Measurements from ENCODE around the gene F5.
"Not testable (repeated sequence)": the region's sequence is repeated elsewhere in the genome, so short reads cannot be mapped to it uniquely, and the experiment has no call there.

Gene F5

GRCh38 chr1:169503601-169504000 lies 82.7 kb downstream of the F5 start:
- not testable (repeated sequence) for DNase-seq

DNA sequence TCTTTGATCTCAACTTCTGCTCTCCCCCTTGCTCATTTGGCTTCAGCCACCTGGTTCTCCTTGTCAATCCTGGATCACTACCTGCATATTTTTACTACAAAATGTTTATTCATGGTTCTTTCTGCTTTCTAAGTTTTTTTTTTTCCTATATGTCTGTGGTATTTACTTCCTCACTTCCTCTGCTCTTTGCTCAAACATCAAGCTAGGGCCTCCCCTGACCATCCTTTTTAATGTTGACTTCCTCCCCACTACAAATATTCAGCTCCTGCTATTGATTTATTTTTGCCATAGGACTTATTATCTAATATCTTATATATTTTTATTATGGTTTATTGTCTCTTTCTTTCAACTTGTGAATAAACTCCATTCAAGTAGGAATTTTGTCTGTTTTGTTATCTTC lies 86.5 kb downstream of the F5 start:
- no peak for DNase-seq

- no peak for DNase-seq
These were observed 89.0 kb downstream of the F5 start for GRCh38 chr1:169497317-169497716.

DNA sequence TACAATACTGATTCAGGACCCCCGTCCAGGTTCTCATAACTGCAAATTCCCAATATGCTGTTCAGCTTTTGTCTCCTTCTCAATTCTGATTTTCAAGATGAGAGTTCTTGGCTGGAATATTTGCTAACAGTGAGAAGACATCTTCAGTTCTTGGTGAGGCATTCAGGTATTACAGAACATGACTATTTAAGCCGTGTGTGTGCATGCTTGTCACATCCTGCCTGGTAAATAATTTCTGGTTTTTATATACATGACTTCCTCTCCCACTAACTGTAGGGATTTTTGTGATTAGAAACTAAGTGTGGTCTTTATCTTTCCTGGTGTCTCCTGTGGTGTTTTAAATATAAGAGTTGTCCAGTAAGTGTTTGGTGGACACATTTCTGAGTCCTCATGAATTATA lies 90.4 kb downstream of the F5 start:
- no peak for DNase-seq

- no peak for DNase-seq
These were observed 91.1 kb downstream of the F5 start for GRCh38 chr1:169495046-169495775.

GRCh38 chr1:169494343-169494742 lies 91.9 kb downstream of the F5 start:
- no peak for DNase-seq

DNA sequence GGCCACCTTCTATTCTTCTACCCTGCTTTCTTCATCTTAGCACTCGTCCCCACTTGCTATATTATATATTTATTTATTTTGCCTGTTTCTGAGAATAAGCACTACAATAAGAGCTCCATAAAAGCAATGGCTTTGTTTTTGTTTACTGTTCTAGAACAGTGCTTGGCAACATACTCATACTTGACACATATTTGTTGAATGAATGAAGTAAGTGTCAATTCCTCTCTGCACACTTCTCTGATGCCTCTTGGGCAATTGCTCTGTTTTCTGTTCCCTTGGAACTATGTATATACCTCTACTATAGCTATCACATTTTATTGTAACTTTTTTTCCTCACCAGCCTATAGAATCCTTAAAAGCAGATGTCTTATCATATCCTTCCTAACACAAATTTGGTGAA lies 93.0 kb downstream of the F5 start:
- DNase-seq, result no peak

- no peak for DNase-seq
These were observed 94.4 kb downstream of the F5 start for GRCh38 chr1:169491845-169492281.

- DNase-seq, result no peak
These were observed 98.1 kb downstream of the F5 start for GRCh38 chr1:169488157-169488556.

GRCh38 chr1:169487561-169487960 lies 98.7 kb downstream of the F5 start:
- no peak for DNase-seq

DNA sequence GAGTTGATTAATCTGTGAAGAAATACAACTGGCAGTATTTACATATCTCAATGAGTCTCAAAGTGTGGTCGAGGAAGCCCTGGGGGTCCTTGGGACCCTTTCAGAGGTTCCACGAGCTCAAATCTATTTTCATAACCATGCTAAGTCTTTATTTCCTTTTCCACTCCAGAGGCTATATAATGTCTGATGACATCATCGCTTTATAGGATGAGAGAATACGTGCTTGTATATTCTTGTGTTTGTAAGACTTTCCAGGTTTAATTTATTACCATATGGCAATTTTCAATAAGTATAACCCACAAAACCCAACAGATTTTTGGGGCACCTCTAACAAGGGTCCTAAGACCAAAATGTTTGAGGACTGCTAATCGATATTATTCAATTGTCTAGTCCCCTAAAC lies 99.1 kb downstream of the F5 start:
- DNase-seq, result no peak

DNA sequence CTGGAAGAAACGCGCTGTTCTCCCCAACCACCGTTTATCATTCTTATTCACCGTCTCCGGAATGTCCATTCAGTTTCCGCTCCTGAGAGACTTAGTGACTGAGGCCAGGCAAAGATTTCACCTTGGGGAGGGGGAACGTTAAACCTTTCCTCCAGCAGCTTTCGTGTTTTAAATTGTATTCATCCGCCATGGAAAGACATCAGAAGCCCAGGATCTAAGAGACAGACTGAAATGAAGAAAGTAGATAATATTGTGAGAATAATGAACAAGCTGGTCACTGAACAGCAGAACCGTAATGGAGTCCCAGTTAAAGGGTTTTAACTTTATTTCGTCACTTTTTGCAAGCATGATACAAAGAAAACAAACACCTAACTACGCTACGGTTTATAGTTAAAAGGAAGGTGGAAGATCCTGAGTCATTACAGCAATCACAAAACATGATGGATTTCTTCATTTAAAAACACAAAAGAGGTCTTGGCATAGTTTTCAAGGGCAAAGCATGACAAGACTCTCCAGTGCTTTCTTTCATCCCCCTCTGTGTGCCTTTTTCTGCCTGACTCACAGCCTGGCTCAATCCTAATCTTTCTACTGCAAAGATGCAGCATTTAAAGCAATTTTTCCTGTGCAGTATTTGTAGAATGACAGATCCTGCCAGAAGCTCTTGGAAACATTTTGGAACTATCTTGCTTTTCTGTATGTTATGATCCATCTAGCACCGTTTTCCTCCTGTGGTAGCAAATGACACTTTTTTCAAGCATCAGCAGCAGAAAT lies 99.8 kb downstream of the F5 start:
- no peak for DNase-seq

DNA sequence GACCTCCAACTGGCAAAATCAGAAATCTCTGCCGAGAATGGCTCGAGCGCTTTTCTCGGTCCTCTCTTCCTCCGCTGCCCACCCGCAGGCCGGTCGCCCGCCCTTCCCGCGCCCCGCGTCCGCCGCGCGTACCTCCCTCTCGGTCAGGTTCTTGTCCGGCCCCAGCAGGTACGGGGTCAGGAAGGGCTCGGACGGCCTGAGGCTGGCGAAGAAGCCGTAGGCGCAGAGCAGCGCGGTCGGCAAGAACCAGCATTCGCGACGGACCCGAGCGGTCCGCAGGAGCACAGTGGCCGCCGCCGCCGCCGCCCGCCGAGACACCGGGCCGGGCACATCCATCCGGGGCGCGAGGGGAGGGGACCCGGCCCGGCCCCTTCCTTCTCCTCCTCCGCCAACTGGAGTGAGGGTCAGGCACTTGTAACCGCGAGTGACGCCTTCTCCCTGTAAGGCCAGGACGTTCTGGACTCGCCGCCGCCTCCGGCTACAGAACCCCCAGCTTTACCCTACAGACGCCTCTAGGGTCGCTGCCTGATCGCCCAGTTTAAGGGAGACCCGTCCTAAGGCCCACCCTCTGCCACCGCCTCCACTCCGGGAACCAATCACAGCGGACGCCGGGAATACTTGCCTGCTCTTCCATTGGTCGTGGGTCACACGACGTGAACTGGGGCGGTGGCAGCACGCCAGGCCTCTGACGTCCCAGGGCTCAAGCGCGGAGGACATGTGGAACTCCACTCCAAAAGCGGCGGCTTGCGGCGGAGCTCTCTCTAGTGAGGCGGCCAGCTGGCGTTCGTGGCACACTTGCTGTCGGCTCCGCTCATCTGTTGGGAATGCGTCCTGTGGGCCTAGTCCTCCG lies 100.6 kb downstream of the F5 start, which contains the start of gene SLC19A2:
Gene SLC19A2 (minus strand): TSS at position 514 of the 850 bp plus-strand sequence. CDS start 178 bp downstream, at position 336.
- peak; percentile 71 to 87 (median 84) for DNase-seq

DNA sequence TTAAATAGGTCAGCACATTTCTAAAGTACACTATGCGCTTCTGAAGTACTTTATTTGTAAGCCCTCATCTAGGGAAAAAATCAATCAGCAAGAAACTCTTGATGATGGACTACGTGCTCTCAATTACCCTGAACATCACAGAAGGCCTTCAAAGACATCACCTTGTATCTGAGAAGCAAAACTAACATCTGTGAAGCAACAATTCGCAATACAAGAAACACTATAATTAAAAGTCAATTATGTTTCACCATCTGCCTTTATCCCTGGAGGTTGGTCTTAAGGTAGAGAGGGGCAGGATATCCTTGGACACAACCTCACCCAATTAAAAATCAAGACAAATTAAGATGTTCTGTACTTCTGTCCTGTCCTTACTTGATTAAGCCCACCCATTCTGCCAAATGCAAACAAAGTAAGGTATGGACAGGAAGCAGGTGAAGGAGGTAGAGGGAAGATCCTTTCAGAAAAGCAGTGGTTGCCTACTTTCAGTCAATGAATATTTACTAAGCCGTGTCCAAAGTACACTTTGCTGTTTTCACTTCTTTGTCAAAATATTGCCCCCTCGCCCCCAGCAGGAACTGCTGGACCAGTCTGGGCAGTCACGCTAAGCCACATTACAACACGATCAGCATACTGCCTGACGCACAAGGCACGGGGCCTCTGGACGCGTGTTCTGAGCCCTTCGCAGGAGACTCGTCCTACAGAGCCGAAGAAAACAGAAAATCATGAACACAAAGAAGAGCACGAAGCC lies 101.4 kb downstream of the F5 start:
- DNase-seq, result no peak

DNA sequence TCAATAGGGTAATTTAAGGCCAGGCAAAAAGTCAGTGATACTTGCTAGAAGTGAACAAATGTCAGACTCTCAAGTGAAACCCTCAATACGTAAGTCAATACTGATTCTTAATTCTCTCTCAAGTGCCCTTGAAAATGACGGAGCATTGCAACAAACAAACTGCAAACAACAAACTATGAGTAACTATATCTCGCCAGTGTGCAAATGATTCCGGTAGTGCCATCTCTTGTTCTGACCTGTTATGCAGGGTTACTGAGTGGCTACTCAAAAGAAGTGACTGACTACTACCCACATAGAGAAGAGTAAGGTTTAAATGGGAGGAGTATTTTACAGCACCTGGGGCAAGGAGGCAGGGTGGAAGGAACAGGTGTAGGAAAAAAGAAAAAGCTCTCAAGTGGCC lies 102.2 kb downstream of the F5 start:
- DNase-seq, result no peak

DNA sequence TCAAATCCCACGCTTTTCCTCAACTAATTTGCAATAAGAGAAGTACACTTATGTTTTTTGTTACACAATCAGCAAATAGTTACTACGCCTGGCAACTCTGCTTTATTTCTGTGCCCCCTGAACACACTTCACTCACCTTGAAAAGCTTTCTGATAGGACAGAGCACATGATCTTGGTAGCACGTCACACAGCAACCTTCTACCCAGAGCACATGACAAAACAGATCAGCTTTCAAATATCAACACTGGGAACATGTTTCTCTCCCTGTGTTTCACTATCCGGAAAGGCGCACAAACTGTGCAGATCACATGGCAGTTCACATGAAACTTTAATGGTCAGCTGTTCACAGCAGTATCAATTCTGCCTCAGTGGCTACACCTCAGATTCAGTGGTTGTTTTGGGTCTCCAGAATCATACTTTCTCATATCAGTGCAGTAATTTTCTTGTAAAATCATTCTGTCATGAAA lies 102.7 kb downstream of the F5 start:
- no peak for DNase-seq

DNA sequence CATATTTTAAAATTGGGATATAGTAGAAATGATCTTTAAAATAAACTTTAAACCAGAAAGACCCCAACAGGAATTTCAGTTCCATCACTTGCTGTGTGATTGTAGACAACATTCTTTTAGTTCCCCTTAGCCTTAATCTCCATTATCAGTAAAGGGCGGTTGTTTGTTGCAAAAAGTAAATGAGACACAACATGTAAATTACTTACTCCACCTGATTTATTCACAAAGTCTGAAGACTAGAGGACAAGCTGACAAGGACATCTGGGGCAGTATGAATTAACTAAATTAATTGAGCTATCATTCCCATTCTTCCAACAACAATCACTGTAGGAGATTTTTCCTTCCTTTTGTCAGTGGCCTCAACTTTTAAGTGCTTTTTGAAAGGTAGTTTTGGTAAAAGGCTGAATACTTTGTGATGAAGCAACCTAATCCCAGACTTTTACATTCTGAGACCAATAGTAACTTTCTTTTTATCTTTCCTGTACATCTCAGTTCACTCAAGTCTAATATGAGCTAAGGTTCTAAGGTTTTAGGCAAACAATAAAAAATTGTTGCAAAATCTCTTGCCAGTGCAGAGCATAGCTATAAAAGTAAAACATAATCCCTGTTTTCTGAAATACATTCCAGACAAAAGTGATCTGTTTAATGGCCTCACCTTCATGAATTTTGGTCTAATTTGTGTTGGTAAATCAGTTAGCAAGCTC lies 106.8 kb downstream of the F5 start:
- no peak for DNase-seq

- DNase-seq, result no peak
These were observed 108.1 kb downstream of the F5 start for GRCh38 chr1:169478094-169478672.

- DNase-seq, result no peak
These were observed 110.4 kb downstream of the F5 start for GRCh38 chr1:169475806-169476387.

GRCh38 chr1:169474302-169474995 lies 111.8 kb downstream of the F5 start:
- no peak for DNase-seq

All from activated CD4-positive, CD25-positive, alpha-beta regulatory T cell (primary cell).